A549 (cell line): Measurements from ENCODE around the gene MROH9. TPM values are rescaled to one million over a fixed set of nuclear protein-coding genes. Genes with fewer than 3 reads are reported as not detected.

ENCODE experiments used
- ATAC-seq, 2 experiments: fragments of 200-7000 bp in 1 of 2; fragments of >200 bp in 1 of 2; cut with Nextera tagmentation in 1 of 2; cut with Tn5 transposase in 1 of 2; 3 replicates each; pipeline versions ENCODE4 v1.8.0 to v1.9.1; 2018 to 2020; ENCODE audit warnings: mild to moderate bottlenecking in 1 of 2, moderate library complexity in 1 of 2
- CTCF ChIA-PET: fragments of 300-600 bp; sonication (Branson Sonifier 250); formaldehyde crosslinking; extraction: SDS; loops from one replicate; lab custom pipeline; 2021; ENCODE audit warnings: antibody characterized with exemption, inconsistent platforms; lab: Yijun Ruan, JAX
- POLR2A ChIA-PET: fragments of 350-600 bp; formaldehyde crosslinking; extraction: SDS; loops from one replicate; lab custom pipeline; 2021; ENCODE audit warnings: antibody characterized with exemption, inconsistent platforms; lab: Yijun Ruan, JAX
- DNase-seq, 2 experiments: peaks; one replicate each; pipeline versions ENCODE4 v3.0.0 to v3.0.0-alpha.2; 2011 to 2016; ENCODE audit warnings: low read depth in 1 of 2, low spot score in 1 of 2
- FAIRE-seq: peaks from 2 replicates; lab custom pipeline; 2011; peaks lifted over from hg19 to GRCh38; lab: Jason Lieb, UNC
- H3K27ac ChIP-seq, 2 experiments: fragments of >200 bp; sonication (Bioruptor Twin); formaldehyde crosslinking; 3 replicates each; pipeline ENCODE4 v1.5.1; 2016 to 2017
- H3K4me1 ChIP-seq: fragments of >200 bp; sonication (Bioruptor Twin); formaldehyde crosslinking; 3 replicates; pipeline ENCODE4 v1.6.1; 2016
- H3K4me2 ChIP-seq: fragments of >200 bp; sonication (Bioruptor Twin); formaldehyde crosslinking; 3 replicates; pipeline ENCODE4 v1.6.1; 2016
- H3K4me3 ChIP-seq: fragments of >200 bp; sonication (Bioruptor Twin); formaldehyde crosslinking; 3 replicates; pipeline ENCODE4 v1.5.1; 2016
- H3K9me3 ChIP-seq: fragments of >200 bp; sonication (Bioruptor Twin); formaldehyde crosslinking; 3 replicates; pipeline ENCODE4 v1.6.1; 2016
- CEBPB ChIP-seq, 2 experiments: fragments of >200 bp in 1 of 2; sonication (Bioruptor Twin) in 1 of 2; formaldehyde crosslinking in 1 of 2; IDR thresholded peaks; 2 replicates each; pipeline ENCODE4 v1.6.1; 2012 to 2016
- EHMT2 ChIP-seq: fragments of 200-600 bp; sonication (generic); IDR thresholded peaks from 2 replicates; pipeline ENCODE4 v1.6.1; 2016; ENCODE audit warnings: antibody characterized with exemption, low read depth, mild to moderate bottlenecking, moderate library complexity
- ESRRA ChIP-seq: fragments of 150-350 bp; IDR thresholded peaks from 2 replicates; pipeline ENCODE4 v1.6.1; 2014; ENCODE audit warnings: mild to moderate bottlenecking, low read length, borderline replicate concordance
- FOSB ChIP-seq: fragments of 250-450 bp; sonication (Bioruptor Pico); IDR thresholded peaks from 2 replicates; pipeline ENCODE4 v1.5.0; 2020; ENCODE audit warnings: mild to moderate bottlenecking, moderate library complexity
- FOSL2 ChIP-seq, 2 experiments: fragments of 450-650 bp in 1 of 2; fragments of >200 bp in 1 of 2; sonication (Bioruptor Twin) in 1 of 2; formaldehyde crosslinking; IDR thresholded peaks; 2 replicates each; pipeline versions ENCODE4 v1.5.0 to v1.6.1; 2016 to 2020; ENCODE audit warnings: mild to moderate bottlenecking in 1 of 2, moderate library complexity in 1 of 2
- FOXS1 ChIP-seq: fragments of 250-450 bp; sonication (Bioruptor Pico); IDR thresholded peaks from 2 replicates; pipeline ENCODE4 v1.5.0; 2020; ENCODE audit warnings: mild to moderate bottlenecking, moderate library complexity
- MAFK ChIP-seq: fragments of 450-650 bp; IDR thresholded peaks from 2 replicates; pipeline ENCODE4 v1.6.1; 2014; ENCODE audit not compliant: partially characterized antibody
- MAZ ChIP-seq: fragments of 150-350 bp; IDR thresholded peaks from 2 replicates; pipeline ENCODE4 v1.6.1; 2014; ENCODE audit warnings: antibody characterized with exemption, low read depth, low read length, borderline replicate concordance
- NPAS2 ChIP-seq: fragments of 250-450 bp; sonication (Bioruptor Pico); IDR thresholded peaks from 2 replicates; pipeline ENCODE4 v1.8.0; 2022; ENCODE audit warnings: mild to moderate bottlenecking, moderate library complexity, borderline replicate concordance
- NR3C1 ChIP-seq: fragments of >200 bp; sonication (Bioruptor Twin); formaldehyde crosslinking; IDR thresholded peaks from 3 replicates; pipeline ENCODE4 v1.6.1; 2017
- RAD21 ChIP-seq, 2 experiments: fragments of >200 bp in 1 of 2; sonication (Bioruptor Twin) in 1 of 2; formaldehyde crosslinking in 1 of 2; IDR thresholded peaks in 1 of 2; conservative IDR thresholded peaks in 1 of 2; 2 replicates in 1 of 2; 3 replicates in 1 of 2; pipeline ENCODE4 v1.6.1; 2012 to 2018; ENCODE audit warnings: inconsistent platforms in 1 of 2
- SMC3 ChIP-seq: fragments of >200 bp; sonication (Bioruptor Twin); formaldehyde crosslinking; IDR thresholded peaks from 3 replicates; pipeline ENCODE4 v1.6.1; 2018; ENCODE audit warnings: inconsistent platforms
- SREBF2 ChIP-seq: fragments of 450-650 bp; IDR thresholded peaks from 2 replicates; pipeline ENCODE4 v1.6.1; 2014; ENCODE audit warnings: mild to moderate bottlenecking, moderate library complexity
- TFCP2L1 ChIP-seq: fragments of 250-450 bp; sonication (Bioruptor Pico); IDR thresholded peaks from 2 replicates; pipeline ENCODE4 v1.5.0; 2021; ENCODE audit warnings: mild to moderate bottlenecking
- TP53 ChIP-seq: fragments of 250-450 bp; sonication (Bioruptor Pico); IDR thresholded peaks from 2 replicates; pipeline ENCODE4 v1.5.0; 2021; ENCODE audit warnings: mild to moderate bottlenecking, moderate library complexity
- ZC3H11A ChIP-seq: fragments of 450-650 bp; IDR thresholded peaks from 2 replicates; pipeline ENCODE4 v1.6.1; 2014; ENCODE audit warnings: antibody characterized with exemption, mild to moderate bottlenecking
- ZNF302 ChIP-seq: fragments of 250-450 bp; sonication (Bioruptor Pico); IDR thresholded peaks from 2 replicates; pipeline ENCODE4 v1.9.0; 2021; ENCODE audit warnings: inconsistent platforms, mild to moderate bottlenecking, moderate library complexity
- WGBS: methylation state at CpG from one replicate; pipeline ENCODE4 v1.1.6; 2017; ENCODE audit errors: missing lambda C conversion rate; 5-methylcytosine and 5-hydroxymethylcytosine counted together
- polyA plus RNA-seq, 4 experiments: library from polyadenylated mRNA; depleted of rRNA in 3 of 4; stranded (reverse); fragments of >200 nt; fragmentation: RNase III in 1 of 4; extraction: RNeasy Plus Mini Kit Qiagen cat#74134 plus additional on column Dnase treatment in 1 of 4; gene quantifications; 2 replicates in 3 of 4; 3 replicates in 1 of 4; pipeline ENCODE4 v1.2.3, GENCODE V29; 2011 to 2017
- TF ChIP-seq, protein P1 (sequence below): fragments of 250-450 bp; sonication (Bioruptor Pico); IDR thresholded peaks from 2 replicates; pipeline ENCODE4 v1.5.0; 2020; ENCODE audit warnings: low read depth, mild to moderate bottlenecking, moderate library complexity
- TF ChIP-seq, protein P2 (sequence below): fragments of >200 bp; sonication (Bioruptor Twin); formaldehyde crosslinking; IDR thresholded peaks from 2 replicates; pipeline ENCODE4 v1.6.1; 2016
- TF ChIP-seq, protein P3 (sequence below): fragments of >200 bp; sonication (Bioruptor Twin); formaldehyde crosslinking; IDR thresholded peaks from 3 replicates; pipeline ENCODE4 v1.6.1; 2016
- TF ChIP-seq, protein P4 (sequence below): IDR thresholded peaks from 2 replicates; pipeline ENCODE4 v1.6.1; 2012
- TF ChIP-seq, protein P5 (sequence below): IDR thresholded peaks from 2 replicates; pipeline ENCODE4 v1.6.1; 2012
- TF ChIP-seq, protein P6 (sequence below): fragments of >200 bp; sonication (Bioruptor Twin); formaldehyde crosslinking; IDR thresholded peaks from 3 replicates; pipeline ENCODE4 v1.5.1; 2016

MROH9 gene
- polyA plus RNA-seq, 2 of the 4 experiments (the other 2 are of a cell fraction) = not detected

DNA sequence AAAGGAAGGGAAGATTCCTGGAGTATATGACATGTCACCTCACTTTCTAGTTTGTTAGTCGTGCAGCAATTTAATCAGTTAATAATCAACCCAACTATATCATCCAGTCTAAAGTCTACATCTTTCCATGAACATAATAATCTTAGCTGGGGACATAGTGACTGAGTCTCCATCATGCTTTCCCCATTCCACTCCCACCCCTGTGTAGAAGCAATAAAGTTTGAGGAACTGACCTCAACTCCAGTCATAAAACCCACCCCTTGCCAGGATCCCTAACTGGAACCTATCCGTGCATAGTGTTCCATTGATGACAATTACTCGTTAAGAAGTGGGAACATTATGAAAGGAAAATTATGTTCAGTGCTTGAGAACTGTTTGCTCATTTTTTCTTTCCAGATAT, 48.9 kb upstream of the MROH9 start:
- CTCF ChIA-PET = no interaction called here
- Histone ChIP-seq H3K4me2 (no peak overlapping the region), H3K27ac (no peak overlapping the region), H3K4me1 (no peaks in the 10 kb centered on the region), H3K9me3 (no peaks in the 10 kb centered on the region), H3K4me3 (no peak overlapping the region)
- DNase-seq = no peak
- 12% methylated on average over 3 of the region's 3 CpGs for WGBS
- no peak for ATAC-seq
- no peak for TF ChIP-seq FOSL2 (IDR thresholded peaks at IDR 0.05)
- no peak for TF ChIP-seq FOSL2 (CRISPR knock-in tag; IDR thresholded peaks at IDR 0.05)
- no peak for TF ChIP-seq CEBPB (IDR thresholded peaks at IDR 0.05)
- no peak for TF ChIP-seq SREBF2
- no peak for TF ChIP-seq SMC3
- no peak for TF ChIP-seq EHMT2
- TF ChIP-seq MAFK = no peak
- TF ChIP-seq, protein P1, sequence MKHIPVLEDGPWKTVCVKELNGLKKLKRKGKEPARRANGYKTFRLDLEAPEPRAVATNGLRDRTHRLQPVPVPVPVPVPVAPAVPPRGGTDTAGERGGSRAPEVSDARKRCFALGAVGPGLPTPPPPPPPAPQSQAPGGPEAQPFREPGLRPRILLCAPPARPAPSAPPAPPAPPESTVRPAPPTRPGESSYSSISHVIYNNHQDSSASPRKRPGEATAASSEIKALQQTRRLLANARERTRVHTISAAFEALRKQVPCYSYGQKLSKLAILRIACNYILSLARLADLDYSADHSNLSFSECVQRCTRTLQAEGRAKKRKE (CRISPR knock-in tag) = no peak
- no peak for FAIRE-seq
- POLR2A ChIA-PET = no interaction called here

DNA sequence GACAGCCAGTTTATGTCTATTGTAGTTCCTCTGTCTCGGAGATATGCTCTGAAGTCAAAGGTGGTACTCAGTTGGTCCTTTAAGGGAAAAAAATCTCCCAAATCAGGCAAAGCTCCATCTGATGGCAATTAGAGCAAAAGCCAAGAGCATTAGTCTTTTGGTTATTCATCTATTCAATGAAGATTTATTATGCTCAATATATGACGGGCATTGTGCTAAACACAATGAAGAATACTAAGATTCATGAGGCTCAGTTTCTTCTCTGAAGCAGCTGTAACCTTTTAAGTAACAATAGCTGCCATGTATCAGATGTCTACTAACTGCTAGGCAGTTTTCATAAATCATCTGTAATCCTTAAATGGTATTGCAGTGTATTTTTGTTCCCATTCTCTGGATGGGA, 47.6 kb upstream of the MROH9 start:
- Histone ChIP-seq H3K4me3 (no peak overlapping the region), H3K27ac (no peak overlapping the region), H3K4me2 (no peak overlapping the region), H3K4me1 (no peaks in the 10 kb centered on the region), H3K9me3 (no peaks in the 10 kb centered on the region)
- TF ChIP-seq ZNF302 (CRISPR knock-in tag) = no peak
- TF ChIP-seq ESRRA = no peak
- TF ChIP-seq, protein P2, sequence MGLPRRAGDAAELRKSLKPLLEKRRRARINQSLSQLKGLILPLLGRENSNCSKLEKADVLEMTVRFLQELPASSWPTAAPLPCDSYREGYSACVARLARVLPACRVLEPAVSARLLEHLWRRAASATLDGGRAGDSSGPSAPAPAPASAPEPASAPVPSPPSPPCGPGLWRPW = no peak
- no peak for TF ChIP-seq FOSB (CRISPR knock-in tag)
- TF ChIP-seq, protein P3, sequence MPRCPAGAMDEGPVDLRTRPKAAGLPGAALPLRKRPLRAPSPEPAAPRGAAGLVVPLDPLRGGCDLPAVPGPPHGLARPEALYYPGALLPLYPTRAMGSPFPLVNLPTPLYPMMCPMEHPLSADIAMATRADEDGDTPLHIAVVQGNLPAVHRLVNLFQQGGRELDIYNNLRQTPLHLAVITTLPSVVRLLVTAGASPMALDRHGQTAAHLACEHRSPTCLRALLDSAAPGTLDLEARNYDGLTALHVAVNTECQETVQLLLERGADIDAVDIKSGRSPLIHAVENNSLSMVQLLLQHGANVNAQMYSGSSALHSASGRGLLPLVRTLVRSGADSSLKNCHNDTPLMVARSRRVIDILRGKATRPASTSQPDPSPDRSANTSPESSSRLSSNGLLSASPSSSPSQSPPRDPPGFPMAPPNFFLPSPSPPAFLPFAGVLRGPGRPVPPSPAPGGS = no peak
- TF ChIP-seq, protein P4, sequence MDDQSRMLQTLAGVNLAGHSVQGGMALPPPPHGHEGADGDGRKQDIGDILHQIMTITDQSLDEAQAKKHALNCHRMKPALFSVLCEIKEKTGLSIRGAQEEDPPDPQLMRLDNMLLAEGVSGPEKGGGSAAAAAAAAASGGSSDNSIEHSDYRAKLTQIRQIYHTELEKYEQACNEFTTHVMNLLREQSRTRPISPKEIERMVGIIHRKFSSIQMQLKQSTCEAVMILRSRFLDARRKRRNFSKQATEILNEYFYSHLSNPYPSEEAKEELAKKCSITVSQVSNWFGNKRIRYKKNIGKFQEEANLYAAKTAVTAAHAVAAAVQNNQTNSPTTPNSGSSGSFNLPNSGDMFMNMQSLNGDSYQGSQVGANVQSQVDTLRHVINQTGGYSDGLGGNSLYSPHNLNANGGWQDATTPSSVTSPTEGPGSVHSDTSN = no peak
- TF ChIP-seq MAFK = no peak
- TF ChIP-seq NPAS2 = no peak
- TF ChIP-seq MAZ = no peak
- DNase-seq (no peak), FAIRE-seq (no peak), ATAC-seq (no peak)
- ChIA-PET CTCF (no interaction called here), POLR2A (no interaction called here)
- 25% methylated on average over 2 of the region's 2 CpGs for WGBS

DNA sequence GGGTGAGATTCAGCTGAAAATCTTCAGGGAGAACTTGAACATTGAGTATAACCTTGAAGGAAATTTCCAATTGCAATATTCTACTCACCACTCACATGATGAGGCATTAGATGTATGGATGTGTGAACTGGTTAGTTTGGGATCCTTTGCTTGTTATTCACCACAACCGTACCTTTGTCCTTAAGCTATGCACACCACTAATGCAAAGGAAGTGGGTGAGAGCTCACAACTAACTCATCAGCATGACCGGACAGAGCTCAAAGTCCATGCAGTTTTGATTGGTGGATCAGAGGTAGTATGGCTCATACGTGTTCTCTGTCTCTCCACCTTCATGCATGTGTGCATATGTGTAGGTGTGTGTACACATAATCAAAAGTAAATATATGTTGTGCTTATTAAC, 43.5 kb upstream of the MROH9 start:
- CTCF ChIA-PET = interaction anchor here (0.8 to 1.5 kb wide), 2 partner anchors 10 to 353 kb away, joined by 4 read pairs; no protein-coding TSS in a partner anchor
- TF ChIP-seq, protein P1 (CRISPR knock-in tag) = no peak
- TF ChIP-seq TP53 = no peak
- TF ChIP-seq NR3C1 = no peak
- TF ChIP-seq RAD21 (conservative IDR thresholded peaks at IDR 0.05 in 1 of 2, IDR thresholded peaks at IDR 0.05 in 1 of 2) = no peak
- TF ChIP-seq, protein P5, sequence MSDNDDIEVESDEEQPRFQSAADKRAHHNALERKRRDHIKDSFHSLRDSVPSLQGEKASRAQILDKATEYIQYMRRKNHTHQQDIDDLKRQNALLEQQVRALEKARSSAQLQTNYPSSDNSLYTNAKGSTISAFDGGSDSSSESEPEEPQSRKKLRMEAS = no peak
- no peak for TF ChIP-seq NPAS2
- no peak for TF ChIP-seq FOXS1
- no peak for TF ChIP-seq ZC3H11A
- TF ChIP-seq, protein P3 = no peak
- no peak for TF ChIP-seq FOSB (CRISPR knock-in tag)
- TF ChIP-seq TFCP2L1 (CRISPR knock-in tag) = no peak
- TF ChIP-seq, protein P6, sequence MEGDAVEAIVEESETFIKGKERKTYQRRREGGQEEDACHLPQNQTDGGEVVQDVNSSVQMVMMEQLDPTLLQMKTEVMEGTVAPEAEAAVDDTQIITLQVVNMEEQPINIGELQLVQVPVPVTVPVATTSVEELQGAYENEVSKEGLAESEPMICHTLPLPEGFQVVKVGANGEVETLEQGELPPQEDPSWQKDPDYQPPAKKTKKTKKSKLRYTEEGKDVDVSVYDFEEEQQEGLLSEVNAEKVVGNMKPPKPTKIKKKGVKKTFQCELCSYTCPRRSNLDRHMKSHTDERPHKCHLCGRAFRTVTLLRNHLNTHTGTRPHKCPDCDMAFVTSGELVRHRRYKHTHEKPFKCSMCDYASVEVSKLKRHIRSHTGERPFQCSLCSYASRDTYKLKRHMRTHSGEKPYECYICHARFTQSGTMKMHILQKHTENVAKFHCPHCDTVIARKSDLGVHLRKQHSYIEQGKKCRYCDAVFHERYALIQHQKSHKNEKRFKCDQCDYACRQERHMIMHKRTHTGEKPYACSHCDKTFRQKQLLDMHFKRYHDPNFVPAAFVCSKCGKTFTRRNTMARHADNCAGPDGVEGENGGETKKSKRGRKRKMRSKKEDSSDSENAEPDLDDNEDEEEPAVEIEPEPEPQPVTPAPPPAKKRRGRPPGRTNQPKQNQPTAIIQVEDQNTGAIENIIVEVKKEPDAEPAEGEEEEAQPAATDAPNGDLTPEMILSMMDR = no peak
- TF ChIP-seq, all 56 proteins: peak for 0

More for the DNA sequence above, 43.5 kb upstream of the MROH9 start:
- no peak for DNase-seq
- 12% methylated on average over 3 of the region's 3 CpGs for WGBS
- no peaks in the 10 kb centered on the region for H3K4me1 ChIP-seq
- POLR2A ChIA-PET = no interaction called here
- no peak overlapping the region for H3K27ac ChIP-seq
- no peak for FAIRE-seq
- ATAC-seq = no peak
- no peaks in the 10 kb centered on the region for H3K9me3 ChIP-seq
- H3K4me2 ChIP-seq = no peak overlapping the region
- H3K4me3 ChIP-seq = no peak overlapping the region
